K562 (cell line): ENCODE data around the gene CCR6. TPM values are rescaled to one million over a fixed set of nuclear protein-coding genes. Genes with fewer than 3 reads are reported as not detected.

Source experiments
- ATAC-seq: fragments of 200-7000 bp; cut with Tn5 transposase; 3 replicates; pipeline ENCODE4 v1.9.1; 2020; ENCODE audit warnings: moderate library complexity
- BruUV-seq: library from RNA; stranded (reverse); fragments of 400-500 nt; replicated peaks from 2 replicates; lab custom pipeline; 2021; lab: Mats Ljungman, UMichigan
- CTCF ChIA-PET: fragments of 300-600 bp; formaldehyde crosslinking; extraction: SDS; loops from one replicate; lab custom pipeline; 2021; ENCODE audit warnings: low intra/inter-chr PET ratio; lab: Yijun Ruan, JAX
- POLR2A ChIA-PET: fragments of 300-600, 350-650 bp; sonication (Branson Sonifier 250); formaldehyde crosslinking; extraction: SDS; loops from one replicate; lab custom pipeline; 2021; ENCODE audit warnings: antibody characterized with exemption, inconsistent platforms; lab: Yijun Ruan, JAX
- DNase-seq, 4 experiments: peaks; one replicate each; pipeline versions ENCODE4 v3.0.0 to v3.0.0-alpha.2; 2011 to 2018; ENCODE audit warnings: low spot score in 3 of 4, mixed read lengths in 3 of 4; ENCODE audit errors: extremely low read depth in 1 of 4
- FAIRE-seq: peaks from 2 replicates; lab custom pipeline; 2011; peaks lifted over from hg19 to GRCh38; lab: Jason Lieb, UNC
- H2AFZ ChIP-seq: 2 replicates; pipeline ENCODE4 v1.6.0; 2011; ENCODE audit warnings: low read depth, low read length, control low read depth, inconsistent platforms
- H3K27ac ChIP-seq: fragments of 200-600 bp; 3 replicates; pipeline ENCODE4 v1.8.0; 2011; ENCODE audit warnings: low read depth, mild to moderate bottlenecking, control low read depth, inconsistent platforms, low read length, moderate library complexity, mixed read lengths; ENCODE audit errors: extremely low read depth
- H3K27me3 ChIP-seq, 2 experiments: fragments of 300-600 bp in 1 of 2; 2 replicates in 1 of 2; 3 replicates in 1 of 2; pipeline versions ENCODE4 v1.6.0 to v1.8.0; 2011; ENCODE audit warnings: inconsistent platforms in 2 of 2, low read length in 2 of 2, mild to moderate bottlenecking in 1 of 2, mixed read lengths in 1 of 2, moderate library complexity in 1 of 2; ENCODE audit not compliant: control insufficient read depth in 2 of 2, insufficient read depth in 2 of 2
- H3K36me3 ChIP-seq: fragments of 300-600 bp; 3 replicates; pipeline ENCODE4 v1.8.0; 2011; ENCODE audit warnings: mild to moderate bottlenecking, low read length, inconsistent platforms; ENCODE audit not compliant: control insufficient read depth, insufficient read depth
- H3K4me1 ChIP-seq, 2 experiments: fragments of 200-600 bp in 1 of 2; replicated peaks in 1 of 2; 2 replicates in 1 of 2; 3 replicates in 1 of 2; pipeline versions ENCODE4 v1.5.1 to v1.8.0; 2011; ENCODE audit warnings: inconsistent platforms in 2 of 2, low read length in 2 of 2, mild to moderate bottlenecking in 1 of 2, mixed read lengths in 1 of 2, moderate library complexity in 1 of 2; ENCODE audit not compliant: control insufficient read depth in 2 of 2, insufficient read depth in 2 of 2
- H3K4me2 ChIP-seq: 2 replicates; pipeline ENCODE4 v1.6.1; 2011; ENCODE audit warnings: low read length, control low read depth, inconsistent platforms, mixed read lengths; ENCODE audit not compliant: insufficient read depth
- H3K4me3 ChIP-seq: fragments of 200-600 bp; sonication (generic), shearing (Covaris generic); 2 replicates; pipeline ENCODE4 v1.5.1; 2016; ENCODE audit warnings: control low read depth, inconsistent platforms
- H3K79me2 ChIP-seq: fragments of 200-600 bp; 3 replicates; pipeline ENCODE4 v1.8.0; 2011; ENCODE audit warnings: low read length, inconsistent platforms; ENCODE audit not compliant: control insufficient read depth, insufficient read depth
- H3K9ac ChIP-seq, 2 experiments: 2 replicates each; pipeline versions ENCODE4 v1.6.0 to v1.6.1; 2011; ENCODE audit warnings: low read depth in 2 of 2, low read length in 2 of 2, control low read depth in 1 of 2, inconsistent platforms in 1 of 2, mild to moderate bottlenecking in 1 of 2, mixed read lengths in 1 of 2; ENCODE audit not compliant: insufficient read depth in 1 of 2
- H3K9me1 ChIP-seq: one replicate; pipeline ENCODE4 v1.6.0; 2011; ENCODE audit warnings: inconsistent platforms, mild to moderate bottlenecking, low read length, moderate library complexity; ENCODE audit not compliant: control insufficient read depth, insufficient read depth
- H3K9me3 ChIP-seq: replicated peaks from 2 replicates; pipeline ENCODE4 v1.5.1; 2011; ENCODE audit warnings: low read depth, low read length, inconsistent platforms; ENCODE audit not compliant: control insufficient read depth, insufficient read depth
- H4K20me1 ChIP-seq: replicated peaks from 2 replicates; pipeline ENCODE4 v1.6.1; 2011; ENCODE audit warnings: low read length, inconsistent platforms, mixed read lengths; ENCODE audit not compliant: control insufficient read depth, insufficient read depth
- KDM4B ChIP-seq, 2 experiments: fragments of 450-650 bp in 1 of 2; sonication (generic) in 1 of 2; IDR thresholded peaks; 2 replicates each; pipeline ENCODE4 v1.6.1; 2016 to 2017; ENCODE audit warnings: borderline replicate concordance in 2 of 2, antibody characterized with exemption in 1 of 2, low read depth in 1 of 2, mild to moderate bottlenecking in 1 of 2
- TFAP4 ChIP-seq: sonication (generic); formaldehyde crosslinking; IDR thresholded peaks from 2 replicates; pipeline ENCODE4 v1.8.0; 2022; ENCODE audit warnings: missing genetic modification reagents, mild to moderate bottlenecking, moderate library complexity, borderline replicate concordance
- WGBS: fragments of 100-300 bp; shearing (Covaris generic); methylation state at CpG from one replicate; pipeline ENCODE4 v1.1.6; 2016; ENCODE audit warnings: low coverage, mixed read lengths; ENCODE audit not compliant: insufficient coverage; ENCODE audit errors: missing lambda C conversion rate; 5-methylcytosine and 5-hydroxymethylcytosine counted together
- in situ Hi-C: fragments of 300-500 bp; cut with MboI; formaldehyde crosslinking; loops from 4 replicates; pipeline ENCODE4 v1.15.0; 2018; ENCODE audit warnings: inconsistent platforms, mixed read lengths
- intact Hi-C: fragments of 100-400 bp; cut with micrococcal nuclease; formaldehyde crosslinking; loops from 2 replicates; pipeline ENCODE4 v1.14.2; 2022
- polyA plus RNA-seq, 8 experiments: library from polyadenylated mRNA; depleted of rRNA in 4 of 8; stranded (reverse) in 5 of 8; unstranded in 3 of 8; fragments of >200 nt; fragmentation: Nextera tagmentation in 2 of 8; fragmentation: Illumina TruSeq in 1 of 8; extraction: Ambion mirVana in 2 of 8; extraction: Trizol in 1 of 8; gene quantifications; 2 replicates each; pipeline versions ENCODE4 v1.2.1 to v1.2.3, GENCODE V29; 2011 to 2014; ENCODE audit warnings: inconsistent platforms in 1 of 8, missing spikeins in 1 of 8
- total RNA-seq, 7 experiments: library from RNA; depleted of rRNA in 6 of 7; stranded (reverse); fragments of >200 nt in 6 of 7; fragmentation: Illumina TruSeq in 2 of 7; extraction: Trizol in 2 of 7; gene quantifications; 2 replicates each; pipeline versions ENCODE4 v1.2.1 to v1.2.3, GENCODE V29; 2011 to 2021; ENCODE audit warnings: low replicate concordance in 1 of 7

CCR6 gene
- total and polyA plus RNA-seq, 9 of the 15 experiments (the other 6 are each of a cell fraction or from before 2014, with no cell fraction given): not detected

DNA sequence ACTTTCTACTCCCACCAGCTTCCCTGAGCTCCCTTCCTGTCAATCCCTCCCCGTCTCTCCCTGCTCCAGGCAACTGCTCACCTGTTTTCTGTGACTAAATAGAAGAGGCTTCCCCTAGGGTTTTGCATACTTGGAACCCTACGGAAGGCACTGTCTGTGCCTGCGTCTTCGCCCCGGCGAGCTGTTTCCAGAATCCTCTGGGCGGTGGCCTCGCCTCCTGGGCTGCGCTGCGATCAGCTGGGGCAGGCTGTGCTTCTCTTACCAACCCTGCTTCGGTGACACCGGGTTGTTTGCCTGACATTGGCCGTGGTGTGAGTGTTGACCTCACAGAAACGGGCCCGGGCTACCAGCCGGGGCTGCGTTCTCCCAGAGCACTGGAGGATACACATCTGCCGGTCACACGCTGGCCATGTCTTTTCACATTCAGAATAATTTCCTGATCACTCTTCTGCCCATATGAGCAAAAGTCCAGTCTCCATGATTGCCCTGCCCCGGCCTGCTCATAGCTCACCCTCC lies 29.4 kb upstream of the CCR6 start:
- 15% methylated on average over 20 of the region's 20 CpGs for WGBS
- no peak overlapping the region for H2AFZ ChIP-seq
- no peaks in the 10 kb centered on the region for H3K36me3 ChIP-seq
- H3K27ac ChIP-seq: no peak overlapping the region
- FAIRE-seq: no peak
- no peaks in the 10 kb centered on the region for H4K20me1 ChIP-seq
- peak; percentile 50; the same call in 2 of the 3 replicates for ATAC-seq
- H3K27me3 ChIP-seq: peaks cover 49 to 83% of the 10 kb centered on the region in 2 experiments
- BruUV-seq: no TSS peak
- no peak overlapping the region for H3K4me2 ChIP-seq
- no peaks in the 10 kb centered on the region for H3K79me2 ChIP-seq
- no peak overlapping the region for H3K9ac ChIP-seq
- intact Hi-C loops (no loop called here), in situ Hi-C loops (no loop called here)
- DNase-seq: no peak
- POLR2A ChIA-PET: interaction anchor here (0.6 to 1.1 kb wide), 3 partner anchors 12 to 137 kb away, joined by 3 read pairs; partner anchors contain the start of gene RNASET2
- CTCF ChIA-PET: no interaction called here
- no peaks in the 10 kb centered on the region for H3K9me3 ChIP-seq
- H3K4me1 ChIP-seq: peaks cover 0 to 9% of the 10 kb centered on the region in 2 experiments; a peak in 1 of 5 replicates
- no peak overlapping the region for H3K4me3 ChIP-seq
- no peaks in the 10 kb centered on the region for H3K9me1 ChIP-seq
- TF ChIP-seq KDM4B (IDR thresholded peaks at IDR 0.05; ENCODE audit: borderline replicate concordance in 2 of 2, low read depth in 1 of 2) (no peak), TFAP4 (CRISPR knock-in tag) (0 out of 2 replicates have a peak, but pooled peaks have one; percentile 30)
- TF ChIP-seq, all 486 proteins: peak for 1
